HEK293 (cell line): ENCODE measurements around the gene BBS9.

Experiments
- BCL11A ChIP-seq: fragments of 450-650 bp; formaldehyde crosslinking; IDR thresholded peaks from 2 replicates; pipeline ENCODE4 v1.5.1; 2016; ENCODE audit warnings: low read depth, missing biosample characterization, missing genetic modification characterization
- CTCF ChIP-seq: fragments of 450-650 bp; formaldehyde crosslinking; IDR thresholded peaks from 2 replicates; pipeline ENCODE4 v1.5.1; 2016; ENCODE audit warnings: missing biosample characterization, missing genetic modification characterization
- KLF10 ChIP-seq: fragments of 450-650 bp; IDR thresholded peaks from 2 replicates; pipeline ENCODE4 v1.5.1; 2018; ENCODE audit warnings: missing biosample characterization, mild to moderate bottlenecking, missing genetic modification characterization
- REST ChIP-seq: fragments of 450-650 bp; formaldehyde crosslinking; IDR thresholded peaks from 2 replicates; pipeline ENCODE4 v1.5.1; 2016; ENCODE audit warnings: missing biosample characterization, missing genetic modification characterization
- SETDB1 ChIP-seq: IDR thresholded peaks from one replicate; pipeline ENCODE4 v1.6.1; 2017; ENCODE audit warnings: mild to moderate bottlenecking, low read length, moderate library complexity, mixed read lengths; ENCODE audit not compliant: insufficient read length
- ZNF302 ChIP-seq: fragments of 450-650 bp; formaldehyde crosslinking; IDR thresholded peaks from 2 replicates; pipeline ENCODE4 v1.5.1; 2016; ENCODE audit warnings: missing biosample characterization, missing genetic modification characterization, low read depth
- ZNF501 ChIP-seq: fragments of 450-650 bp; formaldehyde crosslinking; IDR thresholded peaks from 2 replicates; pipeline ENCODE4 v1.5.1; 2016; ENCODE audit warnings: missing biosample characterization, missing genetic modification characterization
- ZNF580 ChIP-seq: fragments of 450-650 bp; formaldehyde crosslinking; IDR thresholded peaks from 2 replicates; pipeline ENCODE4 v1.5.1; 2016; ENCODE audit warnings: missing biosample characterization, missing genetic modification characterization

GRCh38 chr7:33578166-33578565, 448.8 kb downstream of the BBS9 start:
- no peak for TF ChIP-seq SETDB1
- no peak for TF ChIP-seq REST (tag by site-specific recombination)
- no peak for TF ChIP-seq ZNF501
- no peak for TF ChIP-seq CTCF (tag by site-specific recombination)
- no peak for TF ChIP-seq BCL11A (tag by site-specific recombination)
- TF ChIP-seq ZNF580 (tag by site-specific recombination): no peak
- no peak for TF ChIP-seq KLF10 (tag by site-specific recombination)
- no peak for TF ChIP-seq ZNF302
